ENCODE results near the gene C13orf46. TPM values are rescaled to one million over a fixed set of nuclear protein-coding genes. Genes with fewer than 3 reads are reported as not detected.

C13orf46 gene
- total and polyA plus RNA-seq, 2 of the 8 experiments (the other 6 are each of a cell fraction or from before 2014, with no cell fraction given): 0.23 to 0.28 TPM

GRCh38 chr13:114002009-114002544 lies 28.2 kb upstream of the C13orf46 start:
- ChIA-PET POLR2A (ENCODE audit: partially characterized antibody) (no interaction called here), CTCF (ENCODE audit: partially characterized antibody) (interaction anchor here (1.0 to 1.7 kb wide), 4 partner anchors 15 to 278 kb away, joined by 3 to 8 read pairs (median 4); no protein-coding TSS in a partner anchor)
- Histone ChIP-seq H2BK20ac (ENCODE audit: low read length) (no peak overlapping the region), H2BK5ac (ENCODE audit: low read depth, low read length) (no peak overlapping the region), H3K79me1 (ENCODE audit: low read depth, low read length) (no peaks in the 10 kb centered on the region), H3K79me2 (ENCODE audit: control insufficient read depth in 1 of 2, insufficient read depth in 2 of 2, low read length in 2 of 2) (no peaks in the 10 kb centered on the region), H2AFZ (ENCODE audit: low read length) (no peak overlapping the region), H3K4me2 (ENCODE audit: insufficient read depth in 1 of 2, low read depth in 2 of 2, low read length in 2 of 2) (no peak overlapping the region), H3K27ac (ENCODE audit: low read depth, low read length) (no peak overlapping the region), H3K14ac (ENCODE audit: insufficient read length) (no peak overlapping the region), H2BK120ac (replicated peaks; ENCODE audit: low read depth, low read length) (no peak overlapping the region), H2BK15ac (ENCODE audit: low read length) (no peak overlapping the region), H3K4me3 (ENCODE audit: extremely low read depth in 1 of 4, insufficient read depth in 2 of 4, low read depth in 3 of 4, low read length in 4 of 4) (no peak overlapping the region), H2BK12ac (ENCODE audit: low read depth, low read length) (no peak overlapping the region), H4K5ac (ENCODE audit: insufficient read length, low read depth, low read length) (no peak overlapping the region), H3K4me1 (replicated peaks in 1 of 4; ENCODE audit: control insufficient read depth in 3 of 4, insufficient read depth in 4 of 4, low read length in 3 of 4) (no peaks in the 10 kb centered on the region; a peak in 1 of 7 replicates), H3K18ac (ENCODE audit: extremely low read depth, low read length) (no peak overlapping the region), H3K4ac (replicated peaks; ENCODE audit: insufficient read length, low read depth, low read length) (no peak overlapping the region), H3K9ac (replicated peaks in 1 of 4; ENCODE audit: extremely low read depth in 1 of 4, low read depth in 3 of 4, low read length in 3 of 4) (no peak overlapping the region), H3K9me3 (ENCODE audit: insufficient read depth in 2 of 2, low read depth in 1 of 2, low read length in 1 of 2) (no peaks in the 10 kb centered on the region), H3K23me2 (ENCODE audit: low read depth, low read length) (no peaks in the 10 kb centered on the region), H4K20me1 (replicated peaks in 1 of 2; ENCODE audit: control insufficient read depth in 1 of 2, insufficient read depth in 2 of 2, low read length in 2 of 2) (peaks cover 0 to 8% of the 10 kb centered on the region in 2 experiments), H3K36me3 (ENCODE audit: control insufficient read depth in 2 of 4, insufficient read depth in 4 of 4, low read length in 3 of 4) (peaks cover 0 to 2% (median 0%) of the 10 kb centered on the region in 4 experiments; a peak in 1 of 8 replicates), H4K8ac (ENCODE audit: extremely low read depth, insufficient read depth, low read length) (no peak overlapping the region), H2AK5ac (ENCODE audit: low read depth, low read length) (no peak overlapping the region), H3K27me3 (replicated peaks in 1 of 4; ENCODE audit: control insufficient read depth in 3 of 4, extremely low read depth in 1 of 4, insufficient read depth in 3 of 4, low read length in 3 of 4) (no peaks in the 10 kb centered on the region), H4K91ac (replicated peaks; ENCODE audit: insufficient read length, low read length) (no peak overlapping the region), H3K56ac (replicated peaks; ENCODE audit: insufficient read length, low read depth, low read length) (no peak overlapping the region), H3K23ac (ENCODE audit: insufficient read length) (no peak overlapping the region)
- 77% methylated on average over 20 of the region's 27 CpGs; no CpG with 5 or more reads in 1 of the 2 experiments for WGBS, 2 experiments (ENCODE audit: extremely low coverage in 1 of 2, insufficient coverage in 1 of 2, insufficient read length in 1 of 2, insufficient replicate concordance in 2 of 2, low coverage in 1 of 2, low lambda C conversion rate in 2 of 2, missing lambda C conversion rate in 1 of 2)
- FAIRE-seq (no peak), DNase-seq (ENCODE audit: low read depth in 1 of 2, low spot score in 2 of 2) (no peak)
- TF ChIP-seq USF2 (IDR thresholded peaks at IDR 0.05; ENCODE audit: low read length) (no peak), RAD21 (IDR thresholded peaks at IDR 0.05 in 1 of 2, conservative IDR thresholded peaks at IDR 0.05 in 1 of 2; ENCODE audit: low read depth in 2 of 2, low read length in 2 of 2) (no peak), TBP (IDR thresholded peaks at IDR 0.05; ENCODE audit: low read depth, low read length) (no peak), TAF7 (optimal IDR thresholded peaks at IDR 0.05; ENCODE audit: borderline replicate concordance, low read depth, low read length) (no peak), TAF1 (IDR thresholded peaks at IDR 0.05; ENCODE audit: low read depth, low read length) (no peak), POU5F1 (IDR thresholded peaks at IDR 0.05; ENCODE audit: low read depth, low read length) (no peak), ATF3 (IDR thresholded peaks at IDR 0.05; ENCODE audit: insufficient read depth, low read depth, low read length) (no peak), CHD2 (IDR thresholded peaks at IDR 0.05; ENCODE audit: low read length) (no peak), HDAC6 (IDR thresholded peaks at IDR 0.05; ENCODE audit: low read depth, low read length) (no peak), RBBP5 (IDR thresholded peaks at IDR 0.05; ENCODE audit: borderline replicate concordance, low read depth, low read length) (no peak), JUND (IDR thresholded peaks at IDR 0.05; ENCODE audit: low read length) (no peak), CREB1 (IDR thresholded peaks at IDR 0.05) (no peak), SP1 (IDR thresholded peaks at IDR 0.05; ENCODE audit: low read depth, low read length) (no peak)

Data from H1 (cell line).